K562 (cell line): ENCODE measurements around the gene CCDC47. TPM values are rescaled to one million over a fixed set of nuclear protein-coding genes. Genes with fewer than 3 reads are reported as not detected.
A peak's percentile ranks its signal among the peaks of the same experiment; 100 is the strongest.

Experiments used
- ATAC-seq: fragments of 200-7000 bp; cut with Tn5 transposase; 3 replicates; pipeline ENCODE4 v1.9.1; 2020; ENCODE audit warnings: moderate library complexity
- BruUV-seq: library from RNA; stranded (reverse); fragments of 400-500 nt; replicated peaks from 2 replicates; lab custom pipeline; 2021; lab: Mats Ljungman, UMichigan
- CTCF ChIA-PET: fragments of 300-600 bp; formaldehyde crosslinking; extraction: SDS; loops from one replicate; lab custom pipeline; 2021; ENCODE audit warnings: low intra/inter-chr PET ratio; lab: Yijun Ruan, JAX
- POLR2A ChIA-PET: fragments of 300-600, 350-650 bp; sonication (Branson Sonifier 250); formaldehyde crosslinking; extraction: SDS; loops from one replicate; lab custom pipeline; 2021; ENCODE audit warnings: antibody characterized with exemption, inconsistent platforms; lab: Yijun Ruan, JAX
- DNase-seq, 4 experiments: peaks; one replicate each; pipeline versions ENCODE4 v3.0.0 to v3.0.0-alpha.2; 2011 to 2018; ENCODE audit warnings: low spot score in 3 of 4, mixed read lengths in 3 of 4; ENCODE audit errors: extremely low read depth in 1 of 4
- FAIRE-seq: peaks from 2 replicates; lab custom pipeline; 2011; peaks lifted over from hg19 to GRCh38; lab: Jason Lieb, UNC
- H2AFZ ChIP-seq: 2 replicates; pipeline ENCODE4 v1.6.0; 2011; ENCODE audit warnings: low read depth, low read length, control low read depth, inconsistent platforms
- H3K27ac ChIP-seq: fragments of 200-600 bp; 3 replicates; pipeline ENCODE4 v1.8.0; 2011; ENCODE audit warnings: low read depth, mild to moderate bottlenecking, control low read depth, inconsistent platforms, low read length, moderate library complexity, mixed read lengths; ENCODE audit errors: extremely low read depth
- H3K27me3 ChIP-seq, 2 experiments: fragments of 300-600 bp in 1 of 2; 2 replicates in 1 of 2; 3 replicates in 1 of 2; pipeline versions ENCODE4 v1.6.0 to v1.8.0; 2011; ENCODE audit warnings: inconsistent platforms in 2 of 2, low read length in 2 of 2, mild to moderate bottlenecking in 1 of 2, mixed read lengths in 1 of 2, moderate library complexity in 1 of 2; ENCODE audit not compliant: control insufficient read depth in 2 of 2, insufficient read depth in 2 of 2
- H3K36me3 ChIP-seq: fragments of 300-600 bp; 3 replicates; pipeline ENCODE4 v1.8.0; 2011; ENCODE audit warnings: mild to moderate bottlenecking, low read length, inconsistent platforms; ENCODE audit not compliant: control insufficient read depth, insufficient read depth
- H3K4me1 ChIP-seq, 2 experiments: fragments of 200-600 bp in 1 of 2; replicated peaks in 1 of 2; 2 replicates in 1 of 2; 3 replicates in 1 of 2; pipeline versions ENCODE4 v1.5.1 to v1.8.0; 2011; ENCODE audit warnings: inconsistent platforms in 2 of 2, low read length in 2 of 2, mild to moderate bottlenecking in 1 of 2, mixed read lengths in 1 of 2, moderate library complexity in 1 of 2; ENCODE audit not compliant: control insufficient read depth in 2 of 2, insufficient read depth in 2 of 2
- H3K4me2 ChIP-seq: 2 replicates; pipeline ENCODE4 v1.6.1; 2011; ENCODE audit warnings: low read length, control low read depth, inconsistent platforms, mixed read lengths; ENCODE audit not compliant: insufficient read depth
- H3K4me3 ChIP-seq: fragments of 200-600 bp; sonication (generic), shearing (Covaris generic); 2 replicates; pipeline ENCODE4 v1.5.1; 2016; ENCODE audit warnings: control low read depth, inconsistent platforms
- H3K79me2 ChIP-seq: fragments of 200-600 bp; 3 replicates; pipeline ENCODE4 v1.8.0; 2011; ENCODE audit warnings: low read length, inconsistent platforms; ENCODE audit not compliant: control insufficient read depth, insufficient read depth
- H3K9ac ChIP-seq, 2 experiments: 2 replicates each; pipeline versions ENCODE4 v1.6.0 to v1.6.1; 2011; ENCODE audit warnings: low read depth in 2 of 2, low read length in 2 of 2, control low read depth in 1 of 2, inconsistent platforms in 1 of 2, mild to moderate bottlenecking in 1 of 2, mixed read lengths in 1 of 2; ENCODE audit not compliant: insufficient read depth in 1 of 2
- H3K9me1 ChIP-seq: one replicate; pipeline ENCODE4 v1.6.0; 2011; ENCODE audit warnings: inconsistent platforms, mild to moderate bottlenecking, low read length, moderate library complexity; ENCODE audit not compliant: control insufficient read depth, insufficient read depth
- H3K9me3 ChIP-seq: replicated peaks from 2 replicates; pipeline ENCODE4 v1.5.1; 2011; ENCODE audit warnings: low read depth, low read length, inconsistent platforms; ENCODE audit not compliant: control insufficient read depth, insufficient read depth
- H4K20me1 ChIP-seq: replicated peaks from 2 replicates; pipeline ENCODE4 v1.6.1; 2011; ENCODE audit warnings: low read length, inconsistent platforms, mixed read lengths; ENCODE audit not compliant: control insufficient read depth, insufficient read depth
- BCOR ChIP-seq: fragments of 450-650 bp; IDR thresholded peaks from 2 replicates; pipeline ENCODE4 v1.6.1; 2016
- BHLHE40 ChIP-seq: IDR thresholded peaks from 2 replicates; pipeline ENCODE4 v1.6.1; 2011; ENCODE audit warnings: low read length, improper control_type of control experiment
- CEBPG ChIP-seq, 3 experiments: fragments of 200-800 bp in 1 of 3; sonication (Bioruptor generic) in 1 of 3; sonication (generic) in 1 of 3; formaldehyde crosslinking in 1 of 3; IDR thresholded peaks in 2 of 3; conservative IDR thresholded peaks in 1 of 3; 2 replicates each; pipeline versions ENCODE4 v1.6.1 to v1.8.0; 2016 to 2022; ENCODE audit warnings: missing compliant biosample characterization in 2 of 3, missing genetic modification characterization in 2 of 3, mild to moderate bottlenecking in 1 of 3, missing genetic modification reagents in 1 of 3
- MCM5 ChIP-seq: fragments of 450-650 bp; IDR thresholded peaks from 2 replicates; pipeline ENCODE4 v1.6.1; 2016; ENCODE audit warnings: low read depth
- NBN ChIP-seq: fragments of 450-650 bp; IDR thresholded peaks from 2 replicates; pipeline ENCODE4 v1.6.1; 2016; ENCODE audit warnings: low read depth, mild to moderate bottlenecking
- ZC3H4 ChIP-seq: sonication (generic); formaldehyde crosslinking; IDR thresholded peaks from 2 replicates; pipeline ENCODE4 v1.9.0; 2021; ENCODE audit warnings: missing genetic modification reagents, borderline replicate concordance
- ZNF146 ChIP-seq: IDR thresholded peaks from one replicate; pipeline ENCODE4 v1.6.1; 2018; ENCODE audit warnings: missing compliant biosample characterization; ENCODE audit not compliant: unreplicated experiment
- ZNF436 ChIP-seq: fragments of 250-450, 450-650 bp; sonication (Bioruptor Pico); formaldehyde crosslinking; IDR thresholded peaks from 2 replicates; pipeline ENCODE4 v1.7.0; 2020; ENCODE audit warnings: mild to moderate bottlenecking
- ZNF551 ChIP-seq: fragments of 250-450 bp; sonication (Bioruptor Pico); IDR thresholded peaks from 2 replicates; pipeline ENCODE4 v1.5.0; 2021; ENCODE audit warnings: mild to moderate bottlenecking, moderate library complexity
- WGBS: fragments of 100-300 bp; shearing (Covaris generic); methylation state at CpG from one replicate; pipeline ENCODE4 v1.1.6; 2016; ENCODE audit warnings: low coverage, mixed read lengths; ENCODE audit not compliant: insufficient coverage; ENCODE audit errors: missing lambda C conversion rate; 5-methylcytosine and 5-hydroxymethylcytosine counted together
- in situ Hi-C: fragments of 300-500 bp; cut with MboI; formaldehyde crosslinking; loops from 4 replicates; pipeline ENCODE4 v1.15.0; 2018; ENCODE audit warnings: inconsistent platforms, mixed read lengths
- intact Hi-C: fragments of 100-400 bp; cut with micrococcal nuclease; formaldehyde crosslinking; loops from 2 replicates; pipeline ENCODE4 v1.14.2; 2022
- polyA plus RNA-seq, 8 experiments: library from polyadenylated mRNA; depleted of rRNA in 4 of 8; stranded (reverse) in 5 of 8; unstranded in 3 of 8; fragments of >200 nt; fragmentation: Nextera tagmentation in 2 of 8; fragmentation: Illumina TruSeq in 1 of 8; extraction: Ambion mirVana in 2 of 8; extraction: Trizol in 1 of 8; gene quantifications; 2 replicates each; pipeline versions ENCODE4 v1.2.1 to v1.2.3, GENCODE V29; 2011 to 2014; ENCODE audit warnings: inconsistent platforms in 1 of 8, missing spikeins in 1 of 8
- total RNA-seq, 7 experiments: library from RNA; depleted of rRNA in 6 of 7; stranded (reverse); fragments of >200 nt in 6 of 7; fragmentation: Illumina TruSeq in 2 of 7; extraction: Trizol in 2 of 7; gene quantifications; 2 replicates each; pipeline versions ENCODE4 v1.2.1 to v1.2.3, GENCODE V29; 2011 to 2021; ENCODE audit warnings: low replicate concordance in 1 of 7
- TF ChIP-seq, protein P1 (sequence below): sonication (generic); formaldehyde crosslinking; IDR thresholded peaks from 2 replicates; pipeline ENCODE4 v1.8.1; 2023; ENCODE audit warnings: mild to moderate bottlenecking, missing genetic modification reagents
- TF ChIP-seq, protein P2 (sequence below), 2 experiments: fragments of 450-650 bp in 1 of 2; sonication (generic) in 1 of 2; formaldehyde crosslinking in 1 of 2; IDR thresholded peaks in 1 of 2; conservative IDR thresholded peaks in 1 of 2; 2 replicates each; pipeline versions ENCODE4 v1.6.1 to v1.8.1; 2016 to 2023; ENCODE audit warnings: mild to moderate bottlenecking in 2 of 2, moderate library complexity in 2 of 2, inconsistent platforms in 1 of 2, missing genetic modification reagents in 1 of 2

CCDC47 gene
- total and polyA plus RNA-seq, 9 of the 15 experiments (the other 6 are each of a cell fraction or from before 2014, with no cell fraction given): 15.5 to 162 (median 122) TPM

DNA sequence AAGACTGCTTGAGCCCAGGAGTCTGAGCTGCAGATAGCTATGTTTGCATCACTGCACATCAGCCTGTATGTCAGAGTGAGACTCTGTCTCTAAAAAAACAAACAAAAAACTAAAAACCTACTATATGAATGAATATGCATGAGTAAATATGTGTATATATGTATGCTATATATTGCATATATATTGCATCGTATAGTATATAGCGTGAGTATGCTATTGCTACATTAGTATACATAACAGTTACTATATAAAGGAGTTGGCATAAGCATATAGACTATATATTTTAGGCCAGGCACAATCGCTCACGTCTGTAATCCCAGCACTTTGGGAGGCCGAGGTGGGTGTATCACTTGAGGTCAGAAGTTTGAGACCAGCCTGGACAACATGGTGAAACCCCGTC is 16.7 kb upstream of the CCDC47 start:
- CTCF ChIA-PET: no interaction called here
- H3K27me3 ChIP-seq: no peaks in the 10 kb centered on the region
- no peak overlapping the region for H2AFZ ChIP-seq
- intact Hi-C loops: no loop called here
- FAIRE-seq: no peak
- peaks cover 91% of the 10 kb centered on the region for H3K36me3 ChIP-seq
- H3K4me2 ChIP-seq: no peak overlapping the region
- no TSS peak for BruUV-seq
- H3K27ac ChIP-seq: no peak overlapping the region
- WGBS: 93% methylated on average over 6 of the region's 6 CpGs
- TF ChIP-seq, protein P1, sequence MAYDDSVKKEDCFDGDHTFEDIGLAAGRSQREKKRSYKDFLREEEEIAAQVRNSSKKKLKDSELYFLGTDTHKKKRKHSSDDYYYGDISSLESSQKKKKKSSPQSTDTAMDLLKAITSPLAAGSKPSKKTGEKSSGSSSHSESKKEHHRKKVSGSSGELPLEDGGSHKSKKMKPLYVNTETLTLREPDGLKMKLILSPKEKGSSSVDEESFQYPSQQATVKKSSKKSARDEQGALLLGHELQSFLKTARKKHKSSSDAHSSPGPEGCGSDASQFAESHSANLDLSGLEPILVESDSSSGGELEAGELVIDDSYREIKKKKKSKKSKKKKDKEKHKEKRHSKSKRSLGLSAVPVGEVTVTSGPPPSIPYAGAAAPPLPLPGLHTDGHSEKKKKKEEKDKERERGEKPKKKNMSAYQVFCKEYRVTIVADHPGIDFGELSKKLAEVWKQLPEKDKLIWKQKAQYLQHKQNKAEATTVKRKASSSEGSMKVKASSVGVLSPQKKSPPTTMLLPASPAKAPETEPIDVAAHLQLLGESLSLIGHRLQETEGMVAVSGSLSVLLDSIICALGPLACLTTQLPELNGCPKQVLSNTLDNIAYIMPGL: no peak
- no peak for TF ChIP-seq NBN
- no peak for TF ChIP-seq ZNF146 (CRISPR knock-in tag)
- TF ChIP-seq BHLHE40: no peak
- TF ChIP-seq CEBPG (CRISPR knock-in tag; IDR thresholded peaks at IDR 0.05): no peak
- TF ChIP-seq CEBPG (tag; conservative IDR thresholded peaks at IDR 0.05 in 1 of 2, IDR thresholded peaks at IDR 0.05 in 1 of 2): peak in 1 of 2 experiments; percentile 80; a peak in 2 of 4 replicates
- no peak for TF ChIP-seq BCOR
- no peak for TF ChIP-seq ZNF551
- TF ChIP-seq, protein P2, sequence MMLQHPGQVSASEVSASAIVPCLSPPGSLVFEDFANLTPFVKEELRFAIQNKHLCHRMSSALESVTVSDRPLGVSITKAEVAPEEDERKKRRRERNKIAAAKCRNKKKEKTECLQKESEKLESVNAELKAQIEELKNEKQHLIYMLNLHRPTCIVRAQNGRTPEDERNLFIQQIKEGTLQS (IDR thresholded peaks at IDR 0.05): peak; percentile 9; the same call in 1 of the 2 replicates
- TF ChIP-seq, protein P2 (CRISPR knock-in tag; conservative IDR thresholded peaks at IDR 0.05): no peak
- no peak for TF ChIP-seq ZC3H4 (CRISPR knock-in tag)
- no peak for TF ChIP-seq MCM5
- no peak for TF ChIP-seq ZNF436 (CRISPR knock-in tag)
- H3K4me3 ChIP-seq: no peak overlapping the region
- in situ Hi-C loops: no loop called here
- H3K4me1 ChIP-seq: no peaks in the 10 kb centered on the region
- H3K9me3 ChIP-seq: no peaks in the 10 kb centered on the region
- peaks cover 57% of the 10 kb centered on the region for H3K79me2 ChIP-seq
- H3K9ac ChIP-seq: no peak overlapping the region
- H3K9me1 ChIP-seq: no peaks in the 10 kb centered on the region
- POLR2A ChIA-PET: interaction anchor here (1.0 to 2.8 kb wide), 6 partner anchors 9 to 16 kb away, joined by 3 to 11 read pairs (median 6); partner anchors contain the start of genes CCDC47 and DDX42
- no peaks in the 10 kb centered on the region for H4K20me1 ChIP-seq
- DNase-seq: no peak
- no peak for ATAC-seq
